WERI-Rb-1 (cell line): Measurements from ENCODE around the gene LRCH1.

Experiments
- DNase-seq: peaks from one replicate; pipeline ENCODE4 v3.0.0-alpha.2; 2020
- H3K27ac ChIP-seq: fragments of 250-450 bp; sonication (Bioruptor Pico); 2 replicates; pipeline ENCODE4 v1.5.1; 2020; ENCODE audit warnings: mild to moderate bottlenecking, moderate library complexity
- H3K27me3 ChIP-seq: fragments of 250-450 bp; sonication (Bioruptor Pico); 2 replicates; pipeline ENCODE4 v1.5.1; 2021; ENCODE audit warnings: mild to moderate bottlenecking, low read depth, moderate library complexity; ENCODE audit not compliant: insufficient read depth, severe bottlenecking
- H3K36me3 ChIP-seq: fragments of 250-450 bp; sonication (Bioruptor Pico); 2 replicates; pipeline ENCODE4 v1.5.1; 2020; ENCODE audit warnings: mild to moderate bottlenecking, moderate library complexity
- H3K4me3 ChIP-seq: 2 replicates; pipeline ENCODE4 v1.5.1; 2011; ENCODE audit warnings: low read depth, mild to moderate bottlenecking, control low read depth, low read length
- H3K9me3 ChIP-seq: fragments of 250-450 bp; sonication (Bioruptor Pico); 2 replicates; pipeline ENCODE4 v1.5.1; 2021; ENCODE audit warnings: mild to moderate bottlenecking, moderate library complexity; ENCODE audit not compliant: severe bottlenecking
- CTCF ChIP-seq: IDR thresholded peaks from 2 replicates; pipeline ENCODE4 v1.5.1; 2011; ENCODE audit warnings: low read depth, mild to moderate bottlenecking, control low read depth, inconsistent platforms, low read length

Gene LRCH1

GRCh38 chr13:46684287-46685001 is 131.5 kb downstream of the LRCH1 start:
- no peak overlapping the region for H3K27ac ChIP-seq
- DNase-seq: no peak
- no peak for TF ChIP-seq CTCF
- no peaks in the 10 kb centered on the region for H3K27me3 ChIP-seq
- H3K36me3 ChIP-seq: peaks cover 49% of the 10 kb centered on the region
- H3K9me3 ChIP-seq: no peaks in the 10 kb centered on the region
- no peak overlapping the region for H3K4me3 ChIP-seq

- Histone ChIP-seq H3K27me3 (no peaks in the 10 kb centered on the region), H3K4me3 (no peak overlapping the region), H3K36me3 (peaks cover 50% of the 10 kb centered on the region), H3K9me3 (no peaks in the 10 kb centered on the region), H3K27ac (no peak overlapping the region)
- DNase-seq: no peak
- no peak for TF ChIP-seq CTCF
These were observed 132.2 kb downstream of the LRCH1 start for GRCh38 chr13:46685006-46685730.

- no peaks in the 10 kb centered on the region for H3K9me3 ChIP-seq
- no peak for DNase-seq
- no peaks in the 10 kb centered on the region for H3K27me3 ChIP-seq
- no peak overlapping the region for H3K4me3 ChIP-seq
- peaks cover 59% of the 10 kb centered on the region for H3K36me3 ChIP-seq
- H3K27ac ChIP-seq: no peak overlapping the region
- no peak for TF ChIP-seq CTCF
These were observed 133.2 kb downstream of the LRCH1 start for GRCh38 chr13:46686171-46686570.

- Histone ChIP-seq H3K4me3 (no peak overlapping the region), H3K9me3 (no peaks in the 10 kb centered on the region), H3K27me3 (no peaks in the 10 kb centered on the region), H3K27ac (no peak overlapping the region), H3K36me3 (peaks cover 64% of the 10 kb centered on the region)
- no peak for DNase-seq
- no peak for TF ChIP-seq CTCF
These were observed 134.8 kb downstream of the LRCH1 start for GRCh38 chr13:46687810-46688209.

- no peak for DNase-seq
- H3K27me3 ChIP-seq: no peaks in the 10 kb centered on the region
- no peak overlapping the region for H3K4me3 ChIP-seq
- H3K27ac ChIP-seq: no peak overlapping the region
- no peak for TF ChIP-seq CTCF
- peaks cover 64% of the 10 kb centered on the region for H3K36me3 ChIP-seq
- H3K9me3 ChIP-seq: no peaks in the 10 kb centered on the region
These were observed 135.3 kb downstream of the LRCH1 start for GRCh38 chr13:46688306-46688705.
